A549 (cell line): ENCODE measurements around the gene DSCAML1.

Source experiments
- BCL3 ChIP-seq: fragments of >200 bp; sonication (Bioruptor Twin); formaldehyde crosslinking; IDR thresholded peaks from 3 replicates; pipeline ENCODE4 v1.6.1; 2016
- BHLHE40 ChIP-seq: IDR thresholded peaks from 2 replicates; pipeline ENCODE4 v1.6.1; 2012; ENCODE audit warnings: low read depth, low read length, inconsistent platforms
- CBX2 ChIP-seq: fragments of 200-600 bp; sonication (generic); IDR thresholded peaks from 2 replicates; pipeline ENCODE4 v1.6.1; 2016; ENCODE audit warnings: low read depth, mild to moderate bottlenecking, borderline replicate concordance
- CTCF ChIP-seq: fragments of >200 bp; sonication (Bioruptor Twin); formaldehyde crosslinking; IDR thresholded peaks from 3 replicates; pipeline ENCODE4 v1.5.1; 2016
- EP300 ChIP-seq, 2 experiments: fragments of >200 bp; sonication (Bioruptor Twin); formaldehyde crosslinking; IDR thresholded peaks; 2 replicates in 1 of 2; 3 replicates in 1 of 2; pipeline ENCODE4 v1.6.1; 2016 to 2017
- POLR2A ChIP-seq: IDR thresholded peaks from 2 replicates; pipeline ENCODE4 v1.6.1; 2012; ENCODE audit warnings: mild to moderate bottlenecking, low read length
- TFCP2L1 ChIP-seq: fragments of 250-450 bp; sonication (Bioruptor Pico); IDR thresholded peaks from 2 replicates; pipeline ENCODE4 v1.5.0; 2021; ENCODE audit warnings: mild to moderate bottlenecking

- TF ChIP-seq POLR2A (no peak), CTCF (no peak), CBX2 (no peak), BHLHE40 (no peak), TFCP2L1 (CRISPR knock-in tag) (no peak), BCL3 (no peak), EP300 (IDR thresholded peaks at IDR 0.05) (no peak)
Measured at GRCh38 chr11:117391181-117391580, 405.8 kb downstream of the DSCAML1 start.
